Nasal cavity respiratory epithelium epithelial cell of viscerocranial mucosa (primary cell): ENCODE results near the gene HRK. TPM values are rescaled to one million over a fixed set of nuclear protein-coding genes. Genes with fewer than 3 reads are reported as not detected.

ENCODE experiments used
- total RNA-seq: library from RNA; depleted of rRNA; stranded (reverse); fragments of >200 nt; gene quantifications from 2 replicates; pipeline ENCODE4 v1.2.3, GENCODE V29; 2014

HRK gene
- under 0.01 TPM in 1 of 2 replicates, not detected in the other for total RNA-seq

DNA sequence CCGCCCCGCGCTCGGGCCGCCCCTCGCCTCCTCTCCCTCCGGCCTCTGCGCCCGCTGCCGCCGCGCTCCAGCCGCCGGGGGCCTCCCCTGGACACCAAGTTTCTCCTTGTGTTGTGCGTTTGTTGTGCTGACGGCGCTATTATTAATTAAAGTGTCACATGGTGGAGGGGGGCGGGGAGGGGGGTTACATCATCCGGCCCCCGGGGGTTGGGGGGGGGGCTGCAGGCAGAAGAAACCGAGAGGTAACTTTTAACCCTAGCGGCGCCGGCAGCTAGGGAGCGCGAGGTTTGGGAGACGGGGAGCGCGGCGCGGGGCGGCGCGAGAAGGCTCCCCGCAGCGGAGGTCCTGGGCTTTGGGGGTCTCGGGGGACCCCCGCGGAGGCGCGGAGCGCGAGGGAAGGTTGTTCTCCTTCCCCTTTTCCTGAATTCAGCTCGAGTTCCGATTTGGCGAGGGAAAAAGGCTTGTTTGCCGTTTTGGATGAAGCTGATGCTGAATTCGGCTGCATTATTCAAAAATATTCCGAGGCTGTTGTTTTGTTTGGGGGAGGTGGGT lies at the start of gene HRK:
HRK (minus strand) TSS at position 117 of the 552 bp plus-strand sequence. CDS start 134 bp downstream, outside the sequence.

DNA sequence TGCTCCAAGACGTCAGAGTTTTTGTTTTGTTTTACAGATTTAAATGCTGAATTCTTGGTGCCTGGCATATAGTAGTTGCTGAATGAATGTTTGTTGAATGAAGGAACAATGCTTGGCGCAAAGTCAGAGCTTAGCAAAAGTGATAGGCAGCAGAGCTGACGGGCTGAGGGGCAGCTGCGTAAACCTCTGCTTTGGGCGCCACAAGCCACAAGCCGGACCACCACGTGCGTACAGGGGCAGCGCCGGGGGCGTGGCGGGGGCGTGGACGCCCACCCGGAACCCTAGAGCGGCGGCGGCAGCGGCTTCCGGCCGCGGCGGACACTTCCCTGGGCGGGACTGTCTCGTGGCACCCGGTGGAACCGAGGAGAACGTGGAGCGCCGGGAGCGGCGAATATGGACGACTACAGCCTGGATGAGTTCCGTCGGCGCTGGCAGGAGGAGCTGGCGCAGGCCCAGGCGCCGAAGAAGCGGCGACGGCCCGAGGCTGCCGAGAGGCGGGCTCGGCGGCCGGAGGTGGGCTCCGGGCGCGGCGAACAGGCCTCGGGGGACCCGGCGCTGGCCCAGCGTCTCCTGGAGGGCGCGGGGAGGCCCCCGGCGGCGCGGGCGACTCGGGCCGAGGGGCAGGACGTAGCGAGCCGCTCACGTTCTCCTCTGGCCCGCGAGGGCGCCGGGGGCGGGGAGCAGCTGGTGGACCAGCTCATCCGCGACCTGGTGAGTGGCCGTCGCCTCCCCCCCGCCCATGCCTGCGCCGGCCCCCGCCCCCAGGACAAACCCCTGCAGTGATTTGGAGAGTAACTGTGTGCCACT lies 29.6 kb upstream of the HRK start, which contains the start of gene FBXW8:
FBXW8 (plus strand) TSS at position 306 of the 807 bp plus-strand sequence; CDS start at position 394, 88 bp downstream.

Other genes with a start within 250 kb of the HRK start
- gene SPRING1, start 143.4 kb downstream of the HRK start, total RNA-seq: 31.1 and 36.7 TPM in 2 replicates
- 0.28 and 0.34 TPM in 2 replicates for gene RNFT2, start 143.1 kb downstream of the HRK start, total RNA-seq
- gene FBXW8, start 29.5 kb upstream of the HRK start, total RNA-seq: 7.2 and 13.0 TPM in 2 replicates
- not detected in 2 replicates for gene TESC, start 218.0 kb upstream of the HRK start, total RNA-seq